Neutrophil (primary cell): ENCODE measurements around the gene LMX1A.

Source experiments
- H3K27ac ChIP-seq: fragments of 200-600 bp; sonication (generic); 2 replicates; pipeline ENCODE4 v1.5.1; 2016; ENCODE audit warnings: mild to moderate bottlenecking, moderate library complexity
- H3K27me3 ChIP-seq: fragments of 200-600 bp; sonication (generic); 2 replicates; pipeline ENCODE4 v1.6.0; 2016; ENCODE audit warnings: mild to moderate bottlenecking
- H3K36me3 ChIP-seq: fragments of 200-600 bp; sonication (generic); 2 replicates; pipeline ENCODE4 v1.5.1; 2017
- H3K4me1 ChIP-seq, 2 experiments: fragments of 200-600 bp in 1 of 2; sonication (generic) in 1 of 2; 1 replicate in 1 of 2; 2 replicates in 1 of 2; pipeline versions ENCODE4 v1.5.1 to v1.6.1; 2013 to 2016; ENCODE audit warnings: low read depth in 1 of 2, low read length in 1 of 2, mild to moderate bottlenecking in 1 of 2, moderate library complexity in 1 of 2; ENCODE audit not compliant: control insufficient read depth in 1 of 2, insufficient read depth in 1 of 2
- H3K4me3 ChIP-seq, 2 experiments: fragments of 200-600 bp in 1 of 2; sonication (generic) in 1 of 2; 1 replicate in 1 of 2; 2 replicates in 1 of 2; pipeline ENCODE4 v1.5.1; 2013 to 2016; ENCODE audit warnings: low read depth in 1 of 2, low read length in 1 of 2, mild to moderate bottlenecking in 1 of 2, moderate library complexity in 1 of 2
- H3K9me3 ChIP-seq: fragments of 200-600 bp; sonication (generic); 2 replicates; pipeline ENCODE4 v1.5.1; 2016
- TF ChIP-seq, protein P1 (sequence below): fragments of 200-600 bp; sonication (generic); IDR thresholded peaks from 2 replicates; pipeline ENCODE4 v1.5.1; 2016; ENCODE audit warnings: antibody characterized with exemption

The LMX1A gene

DNA sequence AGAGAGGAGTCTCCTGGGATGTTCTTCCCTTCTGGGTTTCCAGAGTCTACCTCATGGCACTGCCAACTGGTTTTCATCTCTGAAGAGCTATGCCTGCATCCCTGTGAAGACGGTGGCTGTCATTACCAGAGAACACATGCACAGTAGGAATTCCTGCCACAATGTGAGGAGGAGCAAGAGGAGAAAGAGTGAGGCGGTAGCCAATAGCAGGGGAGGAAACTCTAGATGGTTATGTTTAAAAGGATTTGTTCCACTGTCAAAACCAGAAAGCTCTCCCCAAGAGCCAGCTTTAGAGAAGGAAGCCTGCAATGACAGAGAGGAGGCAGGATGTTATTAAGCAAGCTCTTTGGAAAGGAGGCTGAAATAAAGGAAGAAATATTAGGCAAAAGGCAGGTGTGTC, 12.3 kb downstream of the LMX1A start:
- peaks cover 73% of the 10 kb centered on the region for H3K27me3 ChIP-seq
- no peaks in the 10 kb centered on the region for H3K4me1 ChIP-seq
- no peak overlapping the region for H3K4me3 ChIP-seq
- no peaks in the 10 kb centered on the region for H3K9me3 ChIP-seq
- H3K27ac ChIP-seq, result no peak overlapping the region
- H3K36me3 ChIP-seq, result no peaks in the 10 kb centered on the region
- TF ChIP-seq, protein P1, sequence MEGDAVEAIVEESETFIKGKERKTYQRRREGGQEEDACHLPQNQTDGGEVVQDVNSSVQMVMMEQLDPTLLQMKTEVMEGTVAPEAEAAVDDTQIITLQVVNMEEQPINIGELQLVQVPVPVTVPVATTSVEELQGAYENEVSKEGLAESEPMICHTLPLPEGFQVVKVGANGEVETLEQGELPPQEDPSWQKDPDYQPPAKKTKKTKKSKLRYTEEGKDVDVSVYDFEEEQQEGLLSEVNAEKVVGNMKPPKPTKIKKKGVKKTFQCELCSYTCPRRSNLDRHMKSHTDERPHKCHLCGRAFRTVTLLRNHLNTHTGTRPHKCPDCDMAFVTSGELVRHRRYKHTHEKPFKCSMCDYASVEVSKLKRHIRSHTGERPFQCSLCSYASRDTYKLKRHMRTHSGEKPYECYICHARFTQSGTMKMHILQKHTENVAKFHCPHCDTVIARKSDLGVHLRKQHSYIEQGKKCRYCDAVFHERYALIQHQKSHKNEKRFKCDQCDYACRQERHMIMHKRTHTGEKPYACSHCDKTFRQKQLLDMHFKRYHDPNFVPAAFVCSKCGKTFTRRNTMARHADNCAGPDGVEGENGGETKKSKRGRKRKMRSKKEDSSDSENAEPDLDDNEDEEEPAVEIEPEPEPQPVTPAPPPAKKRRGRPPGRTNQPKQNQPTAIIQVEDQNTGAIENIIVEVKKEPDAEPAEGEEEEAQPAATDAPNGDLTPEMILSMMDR, result no peak

DNA sequence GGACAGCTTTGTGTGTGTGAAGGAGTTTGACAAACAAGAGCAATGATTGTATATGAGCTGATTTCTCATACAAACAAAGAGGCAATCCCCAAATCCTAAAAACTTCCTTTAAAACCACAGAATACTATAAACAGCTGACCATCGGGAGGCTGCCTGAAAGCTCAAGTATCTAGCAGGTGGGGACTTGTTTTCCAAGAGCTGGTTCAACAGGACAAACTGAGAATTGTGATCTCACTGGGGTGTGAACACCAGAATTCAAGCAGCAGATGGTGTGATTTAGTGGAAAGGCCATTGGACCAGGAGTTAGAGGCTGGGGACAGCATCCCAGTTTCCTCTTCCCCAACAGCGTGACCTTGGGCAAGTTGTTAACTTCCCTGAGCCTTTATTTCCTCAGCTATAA, 13.9 kb downstream of the LMX1A start:
- H3K4me1 ChIP-seq, result no peaks in the 10 kb centered on the region
- H3K9me3 ChIP-seq, result no peaks in the 10 kb centered on the region
- peaks cover 60% of the 10 kb centered on the region for H3K27me3 ChIP-seq
- no peaks in the 10 kb centered on the region for H3K36me3 ChIP-seq
- H3K4me3 ChIP-seq, result no peak overlapping the region
- TF ChIP-seq, protein P1, result no peak
- no peak overlapping the region for H3K27ac ChIP-seq

DNA sequence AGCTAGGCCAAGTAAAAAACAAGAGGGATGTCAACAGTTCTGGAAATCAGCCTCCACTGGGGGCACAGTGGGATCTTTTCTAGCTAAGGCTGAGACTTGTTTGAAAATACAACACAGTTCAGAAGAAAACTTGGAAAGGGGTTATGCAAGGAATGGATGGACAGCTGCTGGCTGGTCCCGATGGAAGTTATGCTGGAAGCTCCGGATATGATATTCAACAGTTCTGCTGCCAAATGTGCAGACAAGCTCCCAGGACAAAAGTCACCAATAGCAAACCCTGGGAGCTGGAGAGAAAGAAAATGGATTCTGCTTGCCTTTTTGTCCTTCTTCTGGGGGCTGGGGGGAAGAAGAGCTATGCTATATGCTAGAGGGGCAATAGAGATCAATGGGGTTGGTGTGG, 14.3 kb downstream of the LMX1A start:
- no peak overlapping the region for H3K27ac ChIP-seq
- H3K4me1 ChIP-seq, result no peaks in the 10 kb centered on the region
- H3K36me3 ChIP-seq, result no peaks in the 10 kb centered on the region
- peaks cover 56% of the 10 kb centered on the region for H3K27me3 ChIP-seq
- no peaks in the 10 kb centered on the region for H3K9me3 ChIP-seq
- TF ChIP-seq, protein P1, result no peak
- no peak overlapping the region for H3K4me3 ChIP-seq

DNA sequence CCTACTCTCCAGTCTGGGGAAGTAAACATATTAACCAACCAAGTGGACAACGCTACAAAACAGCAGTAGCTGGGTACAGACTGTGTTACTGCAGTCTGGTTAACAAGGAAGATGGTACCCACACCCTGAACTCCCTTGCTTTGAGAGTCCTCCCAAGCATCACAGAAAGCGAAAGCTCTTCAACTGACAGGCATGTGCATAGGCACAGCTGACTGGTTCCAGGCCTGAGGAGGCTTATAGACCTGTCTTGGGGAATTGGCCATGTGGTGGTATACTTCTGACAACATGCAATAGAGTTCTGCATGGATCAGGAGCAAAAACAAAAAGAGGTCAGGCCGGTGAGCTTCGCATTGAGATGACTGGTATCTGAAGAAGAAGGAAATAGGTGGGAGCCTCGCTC, 17.4 kb downstream of the LMX1A start:
- H3K4me3 ChIP-seq, result no peak overlapping the region
- H3K9me3 ChIP-seq, result no peaks in the 10 kb centered on the region
- no peak overlapping the region for H3K27ac ChIP-seq
- no peaks in the 10 kb centered on the region for H3K4me1 ChIP-seq
- TF ChIP-seq, protein P1, result no peak
- H3K36me3 ChIP-seq, result no peaks in the 10 kb centered on the region
- peaks cover 30% of the 10 kb centered on the region for H3K27me3 ChIP-seq

DNA sequence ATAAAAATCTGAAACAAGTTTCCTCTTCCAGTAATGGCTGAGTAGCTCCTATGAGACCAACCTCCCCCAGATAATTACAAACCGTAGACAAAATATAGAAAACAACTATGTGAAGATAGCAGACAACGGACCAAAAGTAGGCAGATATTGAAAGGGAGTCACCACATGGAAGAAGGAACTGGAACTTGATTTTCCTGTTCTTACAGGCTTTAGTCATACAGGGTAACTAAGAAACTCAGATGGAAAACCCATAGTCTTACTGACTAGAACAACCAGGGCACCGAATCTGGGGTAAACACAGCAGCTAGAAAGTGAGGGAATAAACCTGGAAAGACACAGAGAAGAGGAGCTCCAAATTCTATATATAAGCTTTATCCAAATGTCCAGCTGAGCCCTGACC, 26.0 kb downstream of the LMX1A start:
- Histone ChIP-seq H3K9me3 (no peaks in the 10 kb centered on the region), H3K4me3 (no peak overlapping the region), H3K27me3 (no peaks in the 10 kb centered on the region), H3K4me1 (no peaks in the 10 kb centered on the region), H3K36me3 (no peaks in the 10 kb centered on the region), H3K27ac (no peak overlapping the region)
- TF ChIP-seq, protein P1, result no peak

DNA sequence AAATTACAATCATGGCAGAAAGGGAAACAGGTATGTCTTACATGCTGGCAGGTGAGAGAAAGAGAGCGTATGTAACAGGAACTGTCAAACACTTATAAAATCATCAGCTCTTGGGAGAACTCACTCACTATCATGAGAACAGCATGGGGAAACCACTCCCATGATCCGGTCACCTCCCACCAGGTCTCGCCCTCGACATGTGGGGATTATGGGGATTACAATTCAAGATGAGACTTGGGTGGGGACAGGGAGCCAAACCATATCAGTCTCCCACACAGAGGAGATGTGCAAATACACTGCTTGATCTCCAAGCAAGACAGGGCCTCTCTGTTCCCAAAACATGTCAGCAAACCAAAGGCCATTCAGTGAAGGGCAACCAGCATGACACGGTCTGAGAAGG, 27.4 kb downstream of the LMX1A start:
- no peaks in the 10 kb centered on the region for H3K9me3 ChIP-seq
- no peak overlapping the region for H3K27ac ChIP-seq
- no peaks in the 10 kb centered on the region for H3K36me3 ChIP-seq
- H3K4me3 ChIP-seq, result no peak overlapping the region
- TF ChIP-seq, protein P1, result no peak
- peaks cover 2% of the 10 kb centered on the region for H3K27me3 ChIP-seq
- H3K4me1 ChIP-seq, result no peaks in the 10 kb centered on the region
